NCI-H187 (cell line): ENCODE results near the gene KRT73.

Experiments used
- DNase-seq, 2 experiments: peaks; one replicate each; lab custom pipeline; 2025; lab: John Stamatoyannopoulos, UW

Gene KRT73

DNA sequence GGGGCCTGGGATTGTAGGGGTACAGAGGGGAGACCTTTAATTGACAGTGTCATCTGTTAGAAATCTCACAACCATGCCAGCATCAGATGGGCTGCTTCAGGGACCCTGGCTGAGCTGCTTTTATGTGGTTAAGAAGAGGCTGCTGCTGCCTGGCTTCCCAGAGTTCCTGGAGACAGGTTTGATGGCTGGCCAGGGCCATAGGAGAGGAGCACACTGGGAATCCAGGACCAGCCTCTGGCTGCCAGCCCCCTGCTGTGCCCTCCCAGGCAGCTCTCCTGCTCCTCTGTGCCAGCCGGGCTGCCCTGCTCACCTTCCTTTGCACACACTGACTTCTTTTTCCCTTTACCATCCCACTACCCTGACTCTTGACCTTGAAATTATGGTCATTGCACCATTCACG lies 507 bp upstream of the KRT73 start:
- no peak for DNase-seq

DNA sequence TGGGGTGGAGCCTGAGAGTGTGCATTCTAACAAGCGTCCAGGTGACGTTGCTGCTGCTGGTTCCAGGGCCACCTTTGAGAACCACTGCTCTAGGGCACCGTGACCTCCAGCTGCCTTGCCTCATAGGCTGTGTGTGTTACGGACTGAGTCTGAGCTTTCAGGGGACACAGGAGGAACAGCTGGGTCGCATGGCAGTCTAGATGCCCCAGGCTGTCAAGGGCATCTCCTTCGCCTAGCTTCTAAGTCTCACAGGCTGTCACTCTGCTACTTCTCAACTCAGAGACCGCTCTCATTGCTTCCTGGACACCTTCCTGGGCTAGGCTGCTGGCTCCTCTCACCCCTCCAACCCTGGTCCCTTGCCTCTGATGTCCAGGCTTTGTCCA lies 965 bp downstream of the KRT73 start:
- no peak for DNase-seq

DNA sequence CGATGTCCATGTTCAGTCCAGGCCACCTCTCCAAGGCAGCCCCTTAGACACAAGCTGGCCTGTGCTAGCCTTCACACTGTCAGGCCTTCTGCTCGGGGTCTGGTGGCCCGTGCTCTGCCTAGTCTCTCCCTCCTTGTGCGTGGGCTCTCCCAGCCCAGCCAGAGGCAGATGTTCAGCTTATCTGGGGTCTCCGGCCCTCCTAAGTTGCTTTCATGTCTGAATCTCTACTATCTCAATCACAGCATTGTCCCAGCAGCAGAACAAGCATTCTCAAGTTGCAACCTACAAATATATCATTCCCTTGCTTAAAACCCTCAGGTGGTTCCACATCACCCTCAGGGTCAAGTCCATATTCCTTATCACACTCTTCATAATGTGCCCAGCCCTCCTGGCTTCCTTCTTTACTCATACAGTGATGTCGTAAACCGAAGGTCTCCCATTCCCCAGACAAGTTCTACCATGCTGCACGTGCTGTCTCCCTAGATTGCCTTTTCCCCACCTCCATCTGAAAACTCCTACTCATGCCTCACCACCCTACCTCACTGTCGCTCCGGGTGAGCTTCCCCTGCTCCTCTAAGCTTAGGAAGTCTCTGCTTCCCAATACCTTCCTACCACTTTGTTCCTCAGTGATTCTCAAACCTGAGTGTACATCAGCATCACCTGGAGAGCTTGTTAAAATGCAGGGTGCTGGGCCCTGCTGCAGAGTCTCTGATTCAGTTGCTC lies 1.5 kb downstream of the KRT73 start:
- no peak for DNase-seq

DNA sequence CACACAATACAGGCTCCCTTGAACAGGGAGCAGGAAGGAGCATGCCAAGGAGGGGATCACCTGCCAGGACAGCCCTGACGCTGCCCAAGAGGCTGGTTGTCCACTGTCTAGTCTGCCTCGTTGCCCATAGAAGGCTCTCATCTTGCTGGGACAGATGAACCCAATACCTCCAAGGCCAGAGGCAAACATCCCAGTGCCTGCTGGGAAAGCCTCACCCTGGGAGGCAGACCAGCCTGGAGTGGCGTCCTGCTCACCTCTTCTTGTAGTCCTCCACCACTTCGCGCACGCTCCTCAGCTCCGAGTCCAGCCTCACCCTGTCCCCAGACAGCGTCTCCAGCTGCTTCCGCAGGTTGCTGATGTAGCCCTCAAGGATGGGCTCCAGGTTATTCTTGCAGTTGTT lies 2.4 kb downstream of the KRT73 start:
- DNase-seq: no peak

DNA sequence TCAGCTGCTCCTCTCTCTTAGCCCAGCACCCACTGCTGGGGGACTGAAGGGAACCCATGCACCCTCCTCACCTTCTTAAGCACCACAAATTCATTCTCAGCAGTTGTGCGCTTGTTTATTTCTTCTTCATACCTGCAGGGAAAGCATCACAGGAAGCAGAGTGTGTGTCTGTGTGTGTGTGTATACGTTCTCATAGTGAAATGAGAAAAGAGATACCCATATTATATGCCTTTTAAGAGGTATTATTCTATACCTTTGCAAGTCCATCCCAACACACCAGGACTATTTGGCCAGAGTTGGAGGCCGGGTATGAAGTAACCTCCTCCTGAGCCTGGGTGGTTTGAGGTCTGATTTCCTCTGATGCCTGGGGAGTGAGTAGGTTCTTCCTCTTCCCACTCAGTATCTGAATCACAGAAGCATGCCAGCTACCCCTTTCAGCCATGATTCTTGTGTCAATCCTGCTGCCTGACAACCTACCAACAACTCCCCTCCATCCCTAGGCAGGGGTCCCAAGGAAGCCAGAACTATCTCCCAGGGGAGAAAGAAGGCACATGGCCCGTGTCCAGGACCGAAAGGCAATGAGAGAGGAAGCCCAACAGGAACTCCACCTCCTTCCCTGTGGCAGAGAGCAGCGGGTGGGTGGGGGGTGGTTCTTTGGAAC lies 3.0 kb downstream of the KRT73 start:
- no peak for DNase-seq

DNA sequence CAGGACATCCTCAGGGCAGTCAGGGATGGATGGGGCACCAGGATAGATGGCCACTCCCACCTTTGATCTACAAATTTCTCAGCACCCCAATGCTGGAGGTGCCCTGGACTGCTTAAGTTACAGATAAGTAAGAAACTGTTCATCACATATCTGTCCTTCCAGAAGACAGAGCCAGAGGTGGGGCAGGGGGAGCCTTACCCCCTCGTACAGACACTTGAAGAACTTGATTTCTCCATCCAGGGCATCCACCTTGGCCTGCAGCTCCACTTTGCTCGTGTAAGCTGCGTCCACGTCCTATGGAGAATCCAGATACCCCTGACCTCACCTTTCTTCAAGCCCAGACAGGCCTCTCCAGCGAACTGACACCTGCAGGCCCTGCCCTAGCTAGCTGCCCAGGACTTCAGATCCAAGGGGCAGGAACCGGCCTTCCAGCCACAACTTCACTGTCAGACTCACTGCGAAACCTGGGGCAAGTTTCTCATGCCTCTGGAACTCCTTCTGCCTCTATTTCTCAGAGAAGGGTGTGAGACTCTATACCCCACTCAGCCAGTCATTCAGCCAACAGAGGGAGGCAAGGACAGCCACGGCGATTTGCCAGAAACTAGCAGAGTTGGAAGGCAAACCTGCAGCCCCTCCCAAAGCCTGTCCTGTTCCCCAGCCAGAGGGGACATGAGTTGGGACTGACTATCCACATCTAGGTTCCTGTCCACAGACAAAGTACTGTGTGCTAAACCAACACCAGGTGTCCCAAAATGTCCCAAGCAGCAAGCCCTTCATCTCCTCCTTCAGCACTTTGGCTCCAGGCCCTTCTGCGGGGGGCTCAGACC lies 3.8 kb downstream of the KRT73 start:
- no peak for DNase-seq

DNA sequence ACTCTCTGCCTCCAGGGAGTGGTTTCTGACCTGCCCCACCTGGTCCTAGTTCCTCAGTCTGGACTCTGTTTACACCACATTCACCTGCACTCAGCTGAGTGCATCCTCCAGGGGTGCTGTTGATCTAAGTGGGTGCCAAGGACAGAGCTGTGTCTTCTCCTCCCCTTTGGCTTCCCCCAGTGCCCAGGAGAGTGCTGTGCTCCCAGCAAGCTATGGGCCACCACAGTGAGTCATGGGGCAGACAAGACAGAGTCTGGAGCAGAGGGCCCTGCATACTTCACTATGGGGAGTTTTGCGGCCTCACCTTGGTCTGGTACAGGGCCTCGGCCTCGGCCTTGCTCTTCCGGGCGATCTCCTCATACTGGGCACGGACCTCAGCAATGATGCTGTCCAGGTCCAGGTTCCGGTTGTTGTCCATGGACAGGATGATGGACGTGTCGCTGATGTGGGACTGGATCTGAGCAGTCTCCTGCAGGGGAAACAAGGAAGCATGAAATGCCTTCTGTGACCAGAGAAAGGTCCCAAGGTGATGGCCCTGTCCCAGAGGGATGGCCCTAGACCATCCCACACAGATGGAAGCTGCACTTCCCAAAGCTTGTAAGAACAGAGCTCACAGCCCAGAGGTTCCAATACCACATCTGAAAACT lies 4.9 kb downstream of the KRT73 start:
- DNase-seq: no peak

DNA sequence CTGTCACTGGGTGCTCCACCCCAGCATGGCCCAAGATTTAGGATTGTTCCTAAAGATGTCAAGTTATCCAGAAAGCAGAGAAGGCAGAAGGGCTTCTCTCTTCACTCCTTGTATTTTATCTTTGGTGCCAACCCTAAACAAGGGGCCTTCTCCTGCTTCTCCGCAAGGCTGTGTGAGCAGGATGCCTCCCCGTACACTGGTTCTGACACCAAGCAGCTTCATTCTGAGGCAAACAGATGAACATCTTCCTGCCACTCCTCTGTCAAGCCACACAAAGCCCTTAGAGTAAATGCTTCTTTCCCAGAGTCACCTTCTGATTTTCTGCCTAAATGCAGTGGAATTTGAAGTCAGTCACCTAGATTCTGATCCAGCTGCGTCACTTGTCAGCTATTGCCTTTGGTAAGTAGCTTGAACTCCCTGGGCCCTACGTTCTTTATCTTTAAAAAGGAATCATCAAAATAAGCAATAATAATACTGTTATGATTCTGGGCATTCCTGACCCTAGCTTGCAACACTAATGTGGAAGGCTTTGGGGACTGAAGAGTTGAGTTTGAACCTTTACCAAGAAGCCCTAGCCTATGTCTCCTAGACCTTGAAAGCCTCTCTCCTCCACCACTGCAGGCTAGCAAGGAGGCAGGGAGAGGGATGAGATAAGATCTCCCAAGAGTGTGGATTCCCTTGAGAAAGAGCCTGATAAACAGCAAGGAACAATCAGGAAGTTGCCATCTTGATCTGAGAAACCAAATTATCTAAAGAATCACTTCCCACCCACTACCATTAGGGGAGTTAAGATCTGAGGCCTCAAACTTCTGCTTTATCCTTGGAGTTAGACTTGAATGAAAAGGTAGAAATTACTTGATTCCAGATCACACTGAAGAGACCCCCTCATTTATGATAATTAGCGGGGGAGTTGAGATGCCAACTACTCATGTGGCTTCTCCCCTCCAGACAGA lies 5.7 kb downstream of the KRT73 start:
- DNase-seq: no peak

DNA sequence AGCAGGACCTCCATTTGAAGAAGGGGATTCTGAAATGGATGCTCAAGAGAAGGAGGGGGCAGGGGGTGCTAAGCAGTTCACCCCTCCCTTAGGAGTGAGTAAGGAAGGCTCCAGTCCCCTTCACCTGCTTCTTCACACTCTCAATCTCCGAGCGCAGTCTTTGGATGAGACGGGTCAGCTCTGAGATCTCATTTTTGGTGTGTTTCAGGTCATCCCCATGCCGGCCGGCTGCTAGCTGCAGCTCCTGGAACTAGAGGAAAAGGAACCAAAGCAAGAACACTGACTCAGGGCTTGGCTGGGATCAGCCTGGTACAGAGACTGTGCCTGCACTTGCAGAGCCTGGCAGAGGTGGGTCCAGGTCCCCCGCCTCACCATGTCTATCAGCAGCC lies 7.3 kb downstream of the KRT73 start:
- no peak for DNase-seq

DNA sequence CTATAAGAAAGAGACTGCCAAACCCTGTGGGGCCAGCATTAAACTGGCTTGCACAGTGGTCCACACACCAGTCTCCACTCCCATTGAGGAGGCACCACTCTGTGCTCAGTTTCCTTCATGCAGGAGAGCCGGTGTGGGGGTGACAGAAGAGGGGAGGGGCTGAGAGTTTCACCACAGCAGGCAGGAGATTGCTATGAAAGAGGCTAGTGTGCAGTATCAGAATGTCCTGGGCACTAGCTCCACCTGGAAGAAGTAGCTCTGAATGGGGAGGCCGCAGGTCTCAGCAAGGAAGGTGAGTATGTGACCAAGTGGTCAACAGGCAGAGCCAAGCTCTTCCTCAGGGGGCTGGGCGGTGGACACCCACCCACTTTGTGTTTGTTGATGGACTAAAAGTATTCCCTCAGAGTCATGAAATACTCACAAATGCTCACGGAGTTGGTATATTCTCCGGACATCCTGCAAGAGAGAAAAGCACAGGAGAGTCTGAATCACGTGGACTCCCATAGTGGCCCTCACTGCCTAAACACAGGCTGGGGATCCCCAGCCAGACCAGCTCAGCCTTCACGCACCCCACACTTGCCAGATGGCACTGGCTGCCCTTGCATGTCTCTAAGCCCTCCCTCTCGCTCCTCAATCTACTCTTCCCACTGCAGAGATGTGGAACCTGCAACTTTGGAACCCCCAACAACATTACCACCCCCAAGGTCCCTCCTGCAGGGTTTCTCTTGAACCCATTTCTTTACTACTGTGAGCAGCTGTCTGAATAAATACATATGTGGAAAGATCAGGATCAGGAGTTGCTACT lies 9.3 kb downstream of the KRT73 start:
- no peak for DNase-seq

DNA sequence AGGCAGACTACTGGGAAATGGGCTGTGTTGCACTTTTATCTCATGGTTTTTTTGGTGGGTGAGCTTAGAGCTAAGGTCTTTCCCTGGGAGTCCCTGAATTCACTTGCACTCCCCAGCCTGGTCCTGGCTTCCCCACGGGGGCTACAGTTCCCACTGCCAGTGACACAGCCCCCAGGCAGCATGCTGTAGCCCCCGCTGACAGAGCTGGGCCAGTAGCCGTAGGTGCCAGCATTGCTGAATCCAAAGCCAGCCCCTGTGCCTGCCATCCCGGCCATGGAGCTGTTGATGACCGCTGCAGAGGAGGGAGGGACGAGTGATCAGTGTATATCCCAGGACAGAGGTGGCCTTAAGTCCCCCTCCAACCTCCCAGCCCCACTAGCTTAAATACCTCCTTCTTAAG lies 10.2 kb downstream of the KRT73 start:
- no peak for DNase-seq

DNA sequence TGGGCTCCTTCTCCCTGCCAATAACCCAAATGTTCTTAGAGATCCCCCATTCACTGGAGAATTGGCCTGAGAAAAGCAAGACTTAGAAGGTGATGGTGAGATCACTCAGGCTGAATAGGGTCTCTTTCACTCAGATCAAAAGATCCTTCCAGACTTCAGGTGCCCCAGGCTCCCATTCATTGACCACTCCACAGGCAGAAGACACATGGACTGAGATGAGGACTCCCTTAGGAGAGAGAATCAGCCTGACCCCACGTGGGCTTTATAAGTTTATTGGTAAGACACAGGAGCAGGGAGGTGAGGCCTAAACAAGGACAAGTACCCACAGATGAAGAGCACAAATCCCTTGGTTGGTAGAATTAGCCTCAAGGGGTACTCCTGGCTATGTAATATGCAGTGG lies 11.0 kb downstream of the KRT73 start:
- DNase-seq: no peak

DNA sequence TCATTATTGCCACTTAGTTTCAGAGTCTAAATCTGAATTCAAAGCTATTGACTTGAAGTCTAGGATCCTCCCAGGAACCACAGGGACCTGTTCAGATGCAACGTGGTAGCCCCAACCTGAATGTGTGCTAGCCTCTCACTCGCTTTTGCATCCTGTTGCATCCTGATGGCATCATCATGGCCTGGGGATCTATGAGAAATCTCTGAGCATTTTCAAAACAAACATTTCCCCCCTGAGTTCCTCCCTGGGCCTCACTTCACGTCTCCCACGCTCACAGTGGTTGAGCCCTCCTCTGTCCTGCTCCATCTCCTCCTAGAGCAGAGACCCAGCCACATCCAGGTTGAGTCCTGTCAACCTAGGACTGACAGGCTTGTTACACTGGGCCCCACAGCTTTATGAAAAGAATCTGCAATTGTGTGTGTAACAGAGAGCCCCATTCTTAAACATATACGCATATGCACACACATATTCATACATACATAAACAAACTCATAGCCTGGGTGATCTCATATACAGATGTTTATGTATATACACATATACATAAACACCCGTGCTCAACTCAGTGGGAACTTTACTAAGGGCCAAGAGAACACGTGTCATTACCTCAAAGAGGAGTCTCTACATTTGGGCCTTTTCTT lies 11.7 kb downstream of the KRT73 start:
- DNase-seq: no peak

DNA sequence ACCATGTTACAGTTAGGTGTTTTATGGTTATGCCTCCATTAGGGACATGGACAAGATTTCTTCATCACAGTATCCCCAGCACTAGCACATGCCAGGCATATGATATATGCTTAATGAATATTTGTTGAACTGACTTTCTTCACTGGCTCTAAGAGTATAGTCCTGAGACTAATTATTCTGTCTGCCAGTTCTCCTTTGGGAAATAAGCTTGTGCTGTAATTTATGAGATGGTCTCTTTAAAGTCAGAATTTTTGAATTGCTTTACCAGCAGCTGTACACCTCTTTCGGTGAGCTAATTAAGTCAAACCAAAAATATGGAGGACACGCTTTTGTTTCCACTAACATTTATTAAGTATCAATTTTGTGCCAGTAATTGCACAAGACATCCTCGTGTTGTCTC lies 12.3 kb downstream of the KRT73 start:
- no peak for DNase-seq

DNA sequence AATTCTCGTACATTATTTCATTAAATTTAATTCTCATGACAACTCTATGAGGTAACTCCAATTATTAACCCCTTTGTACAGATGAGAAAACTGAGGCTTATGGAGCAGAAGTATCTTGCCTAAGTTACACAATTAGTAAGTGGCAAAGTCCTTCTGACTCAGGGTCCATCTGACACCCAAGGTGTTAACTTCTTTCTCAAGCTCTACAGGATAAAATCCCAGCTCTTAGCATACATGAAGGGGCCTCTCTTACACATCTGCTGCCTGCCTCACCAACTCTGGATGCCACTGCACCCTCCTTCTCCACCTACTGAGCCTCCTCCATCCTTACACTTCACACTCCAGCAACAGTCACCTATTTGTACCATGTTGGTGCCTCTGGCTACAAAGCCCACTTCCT lies 12.8 kb downstream of the KRT73 start:
- DNase-seq: no peak

DNA sequence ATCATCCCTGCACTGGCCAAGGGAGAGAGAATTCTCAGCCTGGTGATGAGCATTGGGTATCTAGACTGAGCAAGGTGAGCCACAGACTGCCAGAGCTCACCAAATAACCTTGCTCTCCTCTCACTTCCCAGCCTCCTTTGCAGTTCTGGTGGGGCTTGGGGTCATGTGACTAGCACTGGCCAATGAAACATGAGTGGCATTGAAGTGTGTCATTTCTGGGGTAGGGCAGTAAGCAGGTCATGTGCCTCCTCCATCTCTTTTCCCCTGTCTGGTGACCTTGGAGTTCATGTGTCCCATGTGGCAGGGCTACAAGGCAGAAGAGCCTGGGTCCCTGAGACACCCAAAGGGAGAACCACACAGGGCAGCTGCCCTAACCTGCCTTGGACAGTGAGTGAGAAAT lies 13.5 kb downstream of the KRT73 start:
- no peak for DNase-seq

DNA sequence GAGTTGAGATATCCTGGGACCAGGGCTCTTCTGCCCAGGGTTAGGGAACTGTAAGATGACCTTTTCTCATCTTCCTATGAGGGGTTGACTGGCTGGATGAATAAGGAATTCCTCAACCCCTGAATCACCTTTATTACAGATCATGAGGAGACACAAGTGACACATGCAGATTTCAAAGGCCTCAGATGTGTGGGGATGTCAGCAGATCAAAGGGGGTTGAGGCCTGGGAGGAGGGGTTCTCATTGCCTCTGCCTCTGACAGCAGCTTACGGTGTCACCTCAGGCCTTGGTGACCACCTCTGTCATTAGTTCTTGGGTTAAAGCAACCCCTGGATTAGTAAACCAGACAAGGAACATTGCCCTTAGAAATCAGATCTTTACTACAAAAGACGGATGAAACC lies 15.0 kb downstream of the KRT73 start:
- no peak for DNase-seq

DNA sequence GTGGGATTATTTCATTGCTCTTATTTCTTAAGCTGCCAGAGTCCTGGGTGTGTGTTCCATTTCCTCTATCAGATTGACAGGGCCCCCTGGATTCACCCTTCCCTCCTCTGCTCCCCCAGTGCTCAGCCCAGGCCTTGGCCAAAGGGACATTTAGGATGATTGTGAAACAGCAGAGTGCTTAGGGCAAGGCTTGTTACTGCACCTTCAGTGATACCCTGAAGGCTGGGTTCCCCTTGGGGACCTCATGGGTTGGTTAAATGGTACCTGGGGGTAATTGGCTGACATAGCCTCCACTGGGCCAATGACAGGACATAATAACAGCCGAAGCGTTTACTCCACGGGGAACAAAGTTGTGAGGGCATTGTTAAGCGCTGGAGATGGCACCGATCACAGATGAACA lies 15.8 kb downstream of the KRT73 start:
- no peak for DNase-seq

DNA sequence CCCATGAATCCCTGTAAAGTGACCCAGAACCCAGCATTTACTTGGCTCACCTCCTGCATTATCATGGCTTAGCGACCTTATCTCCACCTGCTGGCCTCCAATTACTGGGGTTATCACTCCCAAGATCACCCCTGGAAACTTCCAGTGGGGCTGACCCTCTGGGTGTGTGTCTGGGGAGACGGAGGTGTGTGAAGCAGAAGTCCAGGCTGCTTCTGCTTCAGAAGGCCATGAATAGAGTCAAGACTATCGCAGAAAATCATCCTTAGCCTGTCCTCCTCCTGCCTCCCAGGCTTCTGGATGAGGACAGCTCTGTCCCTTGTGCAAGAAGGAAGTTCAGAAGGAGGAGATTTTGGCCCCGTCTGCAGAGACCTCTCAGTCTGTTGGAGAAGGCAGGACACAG lies 16.7 kb downstream of the KRT73 start:
- no peak for DNase-seq

DNA sequence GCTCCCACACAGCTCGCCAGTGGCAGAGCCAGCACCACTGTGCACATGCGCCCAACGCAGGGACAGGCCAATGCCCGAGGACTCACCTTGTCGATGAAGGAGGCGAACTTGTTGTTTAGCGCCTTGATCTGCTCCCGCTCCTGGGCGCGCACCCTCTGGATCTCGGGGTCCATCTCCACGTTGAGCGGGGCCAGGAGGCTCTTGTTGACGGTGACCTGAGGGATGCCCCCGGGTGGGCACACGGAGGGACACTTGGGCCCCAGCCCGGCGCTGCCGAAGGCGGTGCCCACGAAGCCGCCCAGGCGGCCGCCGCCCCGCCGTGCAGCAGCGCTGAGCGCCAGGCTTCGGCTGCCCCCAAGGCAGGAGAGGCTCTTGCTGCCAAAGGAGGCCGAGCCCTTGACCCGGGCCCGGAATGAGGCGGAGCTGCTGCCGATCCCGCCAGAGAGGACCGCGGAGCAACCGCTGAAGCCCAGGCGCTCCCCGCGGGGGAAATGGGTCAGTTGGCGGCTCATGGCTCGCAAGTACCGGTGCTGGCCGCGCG lies 17.3 kb downstream of the KRT73 start, which contains the start of gene KRT72:
TSS of gene KRT72 (minus strand) at position 523 of the 541 bp plus-strand sequence. CDS start at position 512, 11 bp downstream.
- DNase-seq: no peak
